HL-60/S4 treated with retinoic acid at 250 ng/mL for 4 days and 3 days (cell line): Measurements from ENCODE around the gene FCN3.

Experiments
- in situ Hi-C: fragments of 300-500 bp; cut with MboI; formaldehyde crosslinking; loops from 2 replicates; pipeline ENCODE4 v1.7.0; 2022; ENCODE audit warnings: low sequenced_read_pairs

The FCN3 gene

DNA sequence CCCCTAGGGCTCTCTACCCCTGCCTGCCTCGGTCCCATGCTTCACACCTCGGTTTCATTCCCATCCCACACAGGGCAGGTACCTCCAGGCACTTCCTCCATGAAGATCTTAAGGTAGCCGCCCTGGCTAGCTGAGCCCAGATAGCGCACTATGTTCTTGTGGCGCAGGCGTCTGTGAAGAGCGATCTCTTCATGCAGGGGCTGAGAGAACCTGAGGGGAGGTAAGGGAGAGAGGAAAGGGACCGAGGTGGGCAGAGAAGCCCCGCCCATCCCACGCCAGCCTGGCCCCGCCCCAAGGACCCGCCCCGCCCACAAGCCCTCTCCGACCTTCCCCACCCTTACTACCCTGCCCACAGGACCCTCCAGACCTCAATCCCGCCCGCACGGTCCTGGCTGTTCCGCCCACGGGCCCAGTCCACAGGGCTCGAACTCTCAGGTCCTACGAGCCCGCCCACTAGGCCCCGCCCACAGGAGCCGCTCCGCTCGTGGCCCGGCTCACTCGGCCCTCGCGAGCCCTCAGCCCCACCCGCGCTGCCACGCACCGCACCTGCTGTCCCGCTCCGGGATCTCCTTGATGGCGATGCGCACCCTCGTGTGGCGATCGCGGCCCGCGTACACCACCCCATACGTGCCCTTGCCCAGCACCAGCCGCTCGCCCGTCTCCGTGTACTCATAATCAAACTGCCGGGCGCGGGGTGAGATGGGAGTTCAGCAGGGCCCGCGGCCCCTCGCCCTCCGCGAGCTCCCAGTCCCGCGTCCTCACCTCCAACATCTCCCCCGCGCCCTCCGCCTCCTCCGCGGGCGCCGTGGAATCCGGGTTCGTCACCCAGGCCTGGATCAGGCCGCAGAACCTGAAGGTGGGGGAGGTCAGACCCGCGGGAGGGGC lies 14.2 kb downstream of the FCN3 start:
- in situ Hi-C loops, result no loop called here

DNA sequence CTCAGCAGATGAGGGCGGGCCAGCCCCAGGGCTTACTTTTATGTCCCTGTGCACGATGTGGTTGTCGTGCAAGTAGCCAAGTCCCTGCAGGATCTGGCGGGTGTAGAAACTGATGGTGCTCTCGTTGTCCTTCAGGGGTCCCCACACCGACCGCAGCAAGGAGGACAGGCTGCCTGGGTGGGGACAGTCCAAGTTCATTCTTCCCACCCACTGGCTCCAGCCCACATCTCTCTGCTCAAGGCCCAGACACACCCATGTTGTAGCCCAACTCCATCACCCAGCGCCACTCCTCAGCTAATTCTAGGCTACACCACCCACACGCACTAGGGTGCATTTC lies 14.8 kb downstream of the FCN3 start:
- in situ Hi-C loops, result no loop called here

DNA sequence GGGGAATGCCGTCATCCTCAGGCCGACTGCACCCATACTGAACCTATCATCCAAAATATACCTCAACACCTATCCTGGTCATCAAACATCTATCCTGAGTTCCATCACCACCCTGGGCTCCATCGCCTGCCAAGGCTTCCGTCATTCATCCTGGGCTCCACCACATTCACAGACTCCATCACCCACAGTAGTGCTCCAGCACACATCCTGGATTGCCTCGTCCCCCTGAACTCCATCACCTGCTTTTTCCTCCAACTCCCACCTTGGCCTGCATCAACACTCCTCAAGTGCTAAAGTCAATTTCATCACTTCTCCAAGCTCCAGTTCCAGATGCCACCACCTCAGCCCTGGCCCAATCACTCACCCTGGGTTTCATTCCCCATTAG lies 15.7 kb downstream of the FCN3 start:
- in situ Hi-C loops, result no loop called here

DNA sequence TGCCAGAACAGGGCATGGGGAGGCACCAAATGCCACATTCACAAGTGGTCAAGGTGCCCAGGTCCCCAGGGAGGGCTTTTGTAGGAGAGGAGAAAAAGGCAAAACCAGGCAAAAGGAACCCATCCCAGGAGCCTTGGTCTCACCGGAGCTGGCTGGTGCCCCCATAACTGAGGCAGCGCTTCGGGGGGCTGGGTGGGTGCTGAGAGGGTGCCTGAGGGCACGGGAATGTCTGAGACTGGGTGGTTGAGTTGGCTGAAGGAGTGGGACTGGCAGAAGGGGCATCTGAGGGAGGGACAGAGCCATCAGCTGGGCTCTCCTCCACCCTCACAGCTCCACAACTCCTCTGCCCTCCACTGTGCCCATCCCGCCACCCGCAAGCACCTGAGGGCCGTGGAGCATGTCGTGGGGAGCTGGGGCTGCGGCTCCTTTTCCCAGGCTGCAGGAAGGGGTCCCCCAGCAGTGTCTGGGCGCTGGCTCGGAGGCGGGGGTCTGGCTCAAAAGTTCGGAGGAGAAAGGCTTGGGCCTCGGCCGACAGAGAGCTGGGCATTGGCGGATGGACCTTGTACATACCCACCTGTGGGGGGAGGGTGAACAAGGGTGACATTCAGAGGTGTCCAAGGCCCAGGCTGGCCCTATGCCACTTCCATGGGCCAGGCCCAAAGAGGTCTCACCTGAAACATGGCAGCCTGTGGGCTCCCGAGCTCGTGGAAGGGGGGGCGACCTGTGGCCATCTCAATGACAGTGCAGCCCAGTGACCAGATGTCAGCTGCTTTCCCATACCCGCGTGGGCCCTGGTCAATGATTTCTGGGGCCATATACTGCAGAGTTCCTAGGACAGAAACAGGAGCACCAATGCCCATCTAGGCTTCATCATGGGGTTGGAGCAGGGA lies 16.3 kb downstream of the FCN3 start:
- in situ Hi-C loops, result no loop called here

DNA sequence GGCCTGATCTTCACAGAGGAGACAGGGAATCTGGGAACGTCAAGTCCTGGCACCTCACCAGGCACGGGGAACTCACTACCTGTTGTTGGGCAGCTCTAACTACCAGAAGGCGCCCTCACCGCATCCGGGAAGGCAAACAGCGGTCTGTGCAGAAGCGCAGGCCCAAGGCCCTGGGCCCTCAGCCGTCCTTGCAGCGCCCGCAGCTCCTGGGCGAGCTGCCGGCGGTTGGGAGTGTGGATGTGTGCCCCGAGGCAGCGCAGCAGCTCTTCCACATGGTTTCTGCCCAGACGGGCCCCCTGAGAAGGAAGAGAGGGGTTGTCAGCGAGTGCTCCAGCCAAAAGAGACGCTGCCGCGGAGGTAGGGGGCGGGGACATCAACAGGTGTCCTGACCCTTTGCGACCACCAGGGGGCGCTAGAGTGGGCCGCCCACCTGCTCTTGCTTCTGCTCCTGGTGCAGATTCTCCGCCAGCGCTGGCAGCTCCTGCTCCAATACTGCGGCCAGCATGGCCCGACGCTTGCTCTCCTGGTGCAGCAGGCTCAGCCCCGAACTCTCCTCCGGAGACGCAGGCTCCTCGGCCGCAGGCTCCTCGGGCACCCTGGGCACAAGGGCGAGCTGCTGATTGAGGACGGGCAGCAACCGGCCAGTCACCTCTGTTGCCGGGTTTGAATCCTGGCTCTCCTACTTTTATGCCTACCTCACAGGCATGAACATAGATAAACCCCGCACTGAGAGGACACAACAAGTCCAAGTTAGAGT lies 17.2 kb downstream of the FCN3 start:
- in situ Hi-C loops, result no loop called here

DNA sequence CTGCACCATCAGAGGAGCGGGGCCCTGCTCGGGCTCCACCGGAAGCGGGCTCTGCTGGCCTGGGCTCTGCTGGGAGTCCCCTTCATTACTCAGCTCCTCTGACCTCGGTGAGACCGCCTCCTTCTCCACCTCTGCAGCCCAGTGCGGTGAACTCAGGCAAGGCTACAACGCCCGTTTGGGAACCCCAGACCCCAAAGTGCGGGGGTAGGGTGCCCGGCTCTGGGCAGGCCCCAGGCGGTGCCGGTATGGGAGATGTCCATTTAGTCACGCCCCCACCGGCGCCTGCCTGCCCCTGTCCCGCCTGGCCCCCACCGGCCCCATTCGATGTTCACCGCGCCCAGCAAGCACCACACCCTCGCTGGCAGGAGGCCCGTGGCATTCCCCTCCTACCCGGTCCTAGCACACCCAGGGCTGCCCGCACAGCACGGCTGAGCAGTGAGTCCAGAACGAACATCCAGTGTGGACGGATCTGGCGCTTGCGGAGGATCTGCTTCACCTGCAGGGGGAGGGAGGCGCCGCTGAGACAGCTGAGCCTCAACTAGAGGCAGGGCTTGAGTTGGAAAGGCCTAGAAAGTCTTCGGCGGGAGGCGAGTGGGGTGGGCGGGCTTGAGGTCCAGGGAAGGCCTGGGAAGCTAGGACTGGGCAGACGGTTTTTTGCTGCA lies 17.9 kb downstream of the FCN3 start:
- in situ Hi-C loops, result no loop called here

DNA sequence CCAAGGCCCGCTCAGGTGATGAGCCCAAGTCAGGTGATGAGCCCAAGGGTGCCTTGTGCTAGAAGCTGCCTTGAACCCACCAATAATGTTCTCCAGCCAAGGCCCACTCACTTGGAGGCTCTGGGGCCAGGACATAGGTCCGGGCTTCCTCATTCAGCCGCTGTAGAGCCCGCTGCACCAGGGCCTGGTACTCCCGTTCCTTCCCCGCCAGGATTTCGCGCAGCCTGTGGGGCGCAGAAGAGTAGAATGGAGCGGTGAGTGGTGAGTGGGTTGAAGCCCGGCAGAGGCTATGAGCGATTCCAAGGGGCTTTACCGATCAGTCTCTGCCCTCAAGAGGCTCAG lies 18.4 kb downstream of the FCN3 start:
- in situ Hi-C loops, result no loop called here

DNA sequence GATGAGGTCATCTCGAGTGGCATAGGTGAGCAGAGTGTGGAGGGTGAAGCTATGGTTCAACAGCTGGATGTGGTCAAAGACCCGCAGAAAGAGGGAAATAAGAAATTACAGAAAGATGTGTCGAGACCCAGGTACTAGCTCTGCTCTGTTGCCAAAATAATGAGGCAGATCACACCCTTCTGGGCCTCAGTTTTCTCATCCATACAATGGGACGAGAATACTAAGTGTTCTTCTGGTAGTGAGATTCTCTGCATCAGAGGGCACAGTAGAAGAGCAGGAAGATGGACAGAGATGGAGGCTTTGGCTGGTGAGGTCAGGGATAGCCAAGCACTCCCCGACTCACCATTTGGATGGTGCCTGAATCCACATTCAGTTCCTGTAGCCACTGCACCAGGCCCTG lies 18.9 kb downstream of the FCN3 start:
- in situ Hi-C loops, result no loop called here

DNA sequence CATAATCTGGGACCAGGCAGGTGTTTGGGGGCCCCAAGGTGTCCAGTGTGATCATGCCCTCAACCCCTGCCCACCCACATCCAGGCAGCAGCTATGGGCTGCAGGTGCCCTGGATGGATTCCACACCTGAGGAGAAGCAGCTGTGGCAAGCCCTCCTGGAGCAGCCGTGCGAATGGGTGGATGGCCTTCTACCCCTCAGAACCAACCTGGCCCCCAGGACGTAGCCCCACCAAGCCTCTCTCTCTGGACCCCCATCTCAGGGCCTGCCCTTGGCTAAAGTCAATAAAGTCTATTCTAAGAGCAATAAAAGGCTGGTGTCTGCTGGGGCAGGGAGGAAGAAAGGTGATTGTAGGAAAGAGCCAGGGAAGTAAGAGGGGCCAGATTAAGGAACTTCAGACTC lies 21.0 kb downstream of the FCN3 start:
- in situ Hi-C loops, result no loop called here

DNA sequence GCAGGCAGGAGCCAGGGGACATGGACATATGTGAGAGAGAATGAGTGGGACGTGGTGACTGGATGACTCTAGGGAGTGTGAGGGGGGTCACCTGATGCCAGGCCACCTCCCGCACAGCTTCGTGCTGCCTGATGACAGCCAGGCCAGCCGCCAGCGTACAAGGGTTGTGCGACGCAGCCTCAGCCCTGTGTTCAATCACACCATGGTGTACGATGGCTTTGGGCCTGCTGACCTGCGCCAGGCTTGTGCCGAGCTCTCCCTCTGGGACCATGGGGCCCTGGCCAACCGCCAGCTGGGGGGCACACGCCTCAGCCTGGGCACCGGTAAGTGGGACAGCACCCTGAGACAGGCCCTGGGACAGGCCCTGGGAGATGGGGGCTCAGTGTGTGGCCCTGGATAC lies 21.5 kb downstream of the FCN3 start:
- in situ Hi-C loops, result no loop called here

DNA sequence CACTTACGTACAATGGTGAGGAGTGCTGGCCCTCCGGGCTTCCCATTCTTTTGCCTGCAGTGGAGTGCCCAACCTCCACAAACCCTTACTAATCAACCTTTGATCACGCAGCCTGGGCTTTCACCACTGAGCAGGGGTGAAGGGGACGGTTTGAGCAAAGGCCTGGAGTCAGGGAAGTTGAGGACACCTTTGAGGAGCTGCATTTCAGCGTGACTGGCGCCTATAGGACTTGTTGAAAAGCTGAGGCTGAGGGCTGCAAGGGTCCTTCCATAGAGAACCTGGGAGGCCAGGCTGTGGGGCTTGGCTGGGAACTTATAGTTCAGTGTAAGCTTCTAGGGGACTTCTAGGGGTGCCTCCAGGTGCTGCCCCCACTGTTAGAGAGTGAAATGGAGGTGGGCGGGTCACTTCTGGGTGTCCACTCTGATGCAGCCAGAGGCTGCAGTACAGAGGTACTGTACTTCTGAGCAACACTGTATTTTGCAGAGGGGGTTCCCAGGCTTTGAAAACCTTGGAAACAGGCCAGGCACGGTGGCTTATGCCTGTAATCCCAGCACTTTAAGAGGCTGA lies 23.0 kb downstream of the FCN3 start:
- in situ Hi-C loops, result no loop called here

DNA sequence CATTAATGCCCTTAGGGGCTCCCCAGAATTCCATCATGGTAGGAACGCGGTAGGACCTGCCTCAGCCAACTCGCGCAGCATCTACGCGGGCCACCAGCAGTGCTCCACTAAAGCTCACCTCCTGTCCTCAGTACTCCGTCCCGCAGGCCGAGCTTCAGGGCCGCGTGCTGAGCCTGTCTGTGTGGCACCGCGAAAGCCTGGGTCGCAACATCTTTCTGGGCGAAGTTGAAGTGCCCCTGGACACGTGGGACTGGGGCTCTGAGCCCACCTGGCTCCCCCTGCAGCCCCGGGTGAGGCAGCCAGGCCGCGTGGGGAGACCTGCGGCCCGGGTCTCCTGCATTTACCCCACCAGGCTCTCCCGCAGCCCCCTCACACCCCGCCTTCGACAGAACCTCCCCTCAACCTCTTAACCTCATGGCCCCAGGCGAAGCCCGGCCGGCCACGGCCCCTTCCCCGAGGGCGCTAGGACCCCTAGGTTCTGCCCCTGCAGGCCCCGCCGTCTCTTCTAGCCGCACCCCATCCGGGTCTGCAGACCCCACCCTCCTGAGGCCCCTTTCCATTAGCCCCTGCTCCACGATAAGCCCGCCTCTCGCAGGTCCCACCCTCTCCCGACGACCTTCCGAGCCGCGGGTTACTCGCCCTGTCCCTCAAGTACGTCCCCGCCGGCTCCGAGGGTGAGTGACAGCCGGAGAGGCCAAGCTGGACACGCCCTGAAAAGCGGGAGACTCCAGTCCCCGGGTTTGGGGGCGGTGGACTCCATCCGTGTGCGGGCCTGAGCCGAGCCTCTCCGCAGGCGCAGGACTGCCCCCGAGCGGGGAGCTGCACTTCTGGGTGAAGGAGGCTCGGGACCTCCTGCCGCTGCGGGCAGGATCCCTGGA lies 23.7 kb downstream of the FCN3 start:
- in situ Hi-C loops, result no loop called here

DNA sequence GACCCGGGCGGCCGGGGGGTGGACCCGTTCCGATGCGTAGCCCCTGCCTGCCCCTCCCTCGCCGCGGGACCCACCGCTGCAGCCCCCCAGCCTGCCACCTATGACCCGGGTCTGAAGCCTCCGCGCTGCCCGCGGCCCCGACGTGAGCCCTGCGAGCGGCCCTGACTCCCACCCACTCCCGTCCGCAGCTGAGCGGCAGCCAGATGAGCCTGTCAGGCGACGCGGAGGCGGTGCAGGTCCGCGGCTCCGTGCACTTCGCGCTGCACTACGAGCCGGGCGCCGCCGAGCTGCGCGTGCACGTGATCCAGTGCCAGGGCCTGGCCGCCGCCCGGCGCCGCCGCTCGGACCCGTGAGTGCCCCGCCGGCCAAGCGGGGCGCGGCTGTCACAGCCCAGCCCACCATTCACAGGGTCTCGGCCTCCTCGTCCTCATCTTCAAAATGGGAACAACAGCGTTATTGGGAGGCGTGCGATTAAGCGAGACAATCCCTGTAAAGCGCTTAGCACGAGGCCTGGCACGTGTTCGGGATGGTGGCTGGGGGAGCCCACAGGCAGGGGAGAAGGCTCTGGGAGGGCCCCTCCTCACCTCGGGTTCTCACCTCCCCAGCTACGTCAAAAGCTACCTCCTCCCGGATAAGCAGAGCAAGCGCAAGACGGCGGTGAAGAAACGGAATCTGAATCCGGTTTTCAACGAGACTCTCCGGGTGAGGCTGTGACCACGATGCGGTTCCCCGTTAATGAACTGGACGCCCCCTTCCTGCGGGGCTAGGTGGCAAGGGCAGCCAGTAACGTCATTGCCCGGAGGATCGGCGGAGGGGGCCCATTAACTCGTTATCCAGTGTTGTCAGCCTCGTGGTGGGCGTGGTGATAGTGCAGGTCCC lies 24.6 kb downstream of the FCN3 start:
- in situ Hi-C loops, result no loop called here

DNA sequence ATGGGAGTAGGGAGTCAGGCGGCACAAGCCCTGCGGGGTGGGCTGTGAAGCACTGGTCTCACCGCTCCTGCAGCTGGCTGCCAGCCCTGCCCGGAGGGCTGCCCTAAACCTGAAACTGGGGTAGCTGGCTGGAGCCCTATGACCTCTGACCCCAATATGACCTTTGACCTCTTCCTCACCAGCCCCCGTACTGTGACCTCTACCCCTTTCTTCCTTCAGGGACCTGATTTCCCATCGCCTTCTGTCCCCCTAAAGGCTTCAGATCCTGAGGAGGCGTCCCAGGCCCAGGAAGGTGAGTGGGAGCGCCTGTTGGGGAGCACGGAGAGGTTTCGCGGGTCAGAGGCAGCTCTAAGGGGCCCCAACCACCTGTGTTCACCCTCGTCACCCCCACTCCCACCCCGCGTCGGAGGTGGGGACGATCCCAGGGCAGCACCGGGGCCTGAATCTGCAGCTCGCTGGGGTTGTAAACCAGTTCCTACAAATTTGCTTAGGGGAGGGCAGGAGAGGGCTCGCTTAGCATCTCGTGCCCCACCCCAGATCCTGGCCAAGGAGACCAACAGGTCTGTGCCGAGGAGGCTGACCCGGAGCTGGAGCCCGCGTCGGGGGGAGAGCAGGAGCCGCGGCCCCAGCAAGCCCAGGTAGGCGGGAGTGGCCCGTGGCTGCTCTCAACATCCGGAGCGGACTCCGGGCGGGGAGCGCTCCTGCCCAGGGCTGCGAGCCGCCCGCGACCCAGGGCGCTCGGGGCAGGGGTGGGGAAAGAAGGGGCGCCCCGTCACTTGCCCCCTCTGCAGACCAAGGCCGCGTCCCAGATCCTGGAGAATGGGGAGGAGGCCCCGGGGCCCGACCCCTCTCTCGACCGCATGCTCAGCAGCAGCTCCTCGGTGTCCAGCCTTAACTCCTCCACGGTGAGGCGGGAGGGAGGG lies 25.5 kb downstream of the FCN3 start:
- in situ Hi-C loops, result no loop called here

DNA sequence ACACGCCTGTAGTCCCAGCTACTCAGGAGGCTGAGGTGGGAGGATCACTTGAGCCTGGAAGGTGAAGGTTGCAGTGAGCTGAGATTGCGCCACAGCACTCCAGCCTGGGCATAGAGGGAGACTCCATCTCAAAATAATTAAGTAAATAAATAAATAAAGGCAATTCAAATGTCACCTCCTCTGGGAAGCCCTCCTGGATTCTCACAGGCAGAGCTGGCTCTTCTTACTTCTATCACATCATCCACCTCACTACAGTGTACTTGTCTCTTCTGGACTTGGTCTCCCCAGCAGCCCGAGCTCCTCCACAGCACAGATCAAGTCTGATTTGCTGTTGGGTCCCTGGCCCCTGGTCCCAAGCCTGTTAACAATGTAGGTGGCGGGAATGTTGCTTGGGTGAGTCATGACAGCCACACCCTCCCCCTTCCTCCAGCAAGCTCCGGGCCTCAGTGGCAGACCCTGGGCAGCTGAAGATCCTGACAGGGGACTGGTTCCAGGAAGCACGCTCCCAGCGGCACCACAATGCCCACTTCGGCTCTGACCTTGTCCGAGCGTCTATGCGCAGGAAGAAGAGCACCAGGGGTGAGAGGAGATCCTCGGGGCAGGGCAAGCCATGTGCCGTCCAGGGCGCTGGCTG lies 27.5 kb downstream of the FCN3 start:
- in situ Hi-C loops, result no loop called here

DNA sequence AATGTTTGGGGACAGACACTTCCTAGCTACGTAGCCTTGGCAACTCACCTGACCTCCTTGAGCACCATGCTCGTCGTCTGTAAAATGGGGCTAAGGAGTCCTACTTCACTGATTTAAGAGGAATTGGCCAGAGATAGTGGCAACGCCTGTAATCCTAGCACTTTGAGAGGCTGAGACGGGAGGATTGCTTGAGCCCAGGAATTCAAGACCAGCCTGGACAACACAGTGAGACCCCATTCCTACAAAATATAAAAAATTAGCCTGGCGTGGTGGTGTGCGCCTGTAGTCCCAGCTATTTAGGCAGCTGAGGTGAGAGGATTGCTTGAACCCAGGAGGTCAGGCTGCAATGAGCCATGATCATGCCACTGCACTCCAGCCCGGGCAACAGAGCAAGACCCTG lies 28.3 kb downstream of the FCN3 start:
- in situ Hi-C loops, result no loop called here

DNA sequence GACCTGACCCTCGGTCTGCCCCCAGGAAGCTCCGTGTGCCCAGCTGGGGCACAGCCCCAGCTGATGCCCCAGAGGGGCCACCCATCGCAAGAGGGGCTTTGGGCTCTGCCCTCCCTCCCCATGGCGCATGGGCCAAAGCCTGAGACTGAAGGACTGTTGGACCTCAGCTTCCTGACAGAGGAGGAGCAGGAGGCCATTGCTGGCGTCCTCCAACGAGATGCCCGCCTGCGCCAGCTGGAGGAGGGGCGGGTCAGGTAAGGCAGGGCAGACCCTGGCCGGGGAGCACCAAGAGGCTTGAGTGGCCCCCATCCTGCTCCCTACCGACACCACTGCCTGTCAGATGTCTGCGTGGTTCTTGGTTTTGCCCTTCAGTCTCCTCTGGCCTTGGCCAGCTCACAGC lies 29.4 kb downstream of the FCN3 start:
- in situ Hi-C loops, result no loop called here
